DND-41 (cell line): ENCODE results near the gene SLC30A3.

Source experiments
- EZH2 ChIP-seq: IDR thresholded peaks from 3 replicates; pipeline ENCODE4 v1.6.1; 2012; ENCODE audit warnings: borderline replicate concordance, low read depth, mild to moderate bottlenecking, moderate library complexity, low read length, inconsistent platforms; ENCODE audit not compliant: severe bottlenecking
- TF ChIP-seq, protein P1 (sequence below): IDR thresholded peaks from 2 replicates; pipeline ENCODE4 v1.5.1; 2012; ENCODE audit warnings: borderline replicate concordance, low read length, moderate library complexity, mild to moderate bottlenecking; ENCODE audit not compliant: poor library complexity, severe bottlenecking; ENCODE audit errors: extremely low read depth

- TF ChIP-seq EZH2, result no peak
- TF ChIP-seq, protein P1, sequence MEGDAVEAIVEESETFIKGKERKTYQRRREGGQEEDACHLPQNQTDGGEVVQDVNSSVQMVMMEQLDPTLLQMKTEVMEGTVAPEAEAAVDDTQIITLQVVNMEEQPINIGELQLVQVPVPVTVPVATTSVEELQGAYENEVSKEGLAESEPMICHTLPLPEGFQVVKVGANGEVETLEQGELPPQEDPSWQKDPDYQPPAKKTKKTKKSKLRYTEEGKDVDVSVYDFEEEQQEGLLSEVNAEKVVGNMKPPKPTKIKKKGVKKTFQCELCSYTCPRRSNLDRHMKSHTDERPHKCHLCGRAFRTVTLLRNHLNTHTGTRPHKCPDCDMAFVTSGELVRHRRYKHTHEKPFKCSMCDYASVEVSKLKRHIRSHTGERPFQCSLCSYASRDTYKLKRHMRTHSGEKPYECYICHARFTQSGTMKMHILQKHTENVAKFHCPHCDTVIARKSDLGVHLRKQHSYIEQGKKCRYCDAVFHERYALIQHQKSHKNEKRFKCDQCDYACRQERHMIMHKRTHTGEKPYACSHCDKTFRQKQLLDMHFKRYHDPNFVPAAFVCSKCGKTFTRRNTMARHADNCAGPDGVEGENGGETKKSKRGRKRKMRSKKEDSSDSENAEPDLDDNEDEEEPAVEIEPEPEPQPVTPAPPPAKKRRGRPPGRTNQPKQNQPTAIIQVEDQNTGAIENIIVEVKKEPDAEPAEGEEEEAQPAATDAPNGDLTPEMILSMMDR, result no peak
Observed at GRCh38 chr2:27211241-27211942, 51.5 kb downstream of the SLC30A3 start.
